Esophagus squamous epithelium (tissue), 4 donors: Measurements from ENCODE around the gene MED15.

ENCODE experiments used
- POLR2A ChIP-seq, 4 donors: fragments of 450-650 bp; IDR thresholded peaks; one replicate each; pipeline ENCODE4 v1.6.1; 2017; ENCODE audit warnings: antibody characterized with exemption in 4 of 4, mild to moderate bottlenecking in 4 of 4, moderate library complexity in 3 of 4
- TF ChIP-seq, protein P1 (sequence below), 6 experiments: fragments of 450-650 bp in 4 of 6; fragments of 200-600 bp in 2 of 6; sonication (generic) in 2 of 6; IDR thresholded peaks; one replicate each; pipeline ENCODE4 v1.5.1; 2016 to 2019; ENCODE audit warnings: antibody characterized with exemption in 6 of 6, mild to moderate bottlenecking in 4 of 6, moderate library complexity in 4 of 6

DNA sequence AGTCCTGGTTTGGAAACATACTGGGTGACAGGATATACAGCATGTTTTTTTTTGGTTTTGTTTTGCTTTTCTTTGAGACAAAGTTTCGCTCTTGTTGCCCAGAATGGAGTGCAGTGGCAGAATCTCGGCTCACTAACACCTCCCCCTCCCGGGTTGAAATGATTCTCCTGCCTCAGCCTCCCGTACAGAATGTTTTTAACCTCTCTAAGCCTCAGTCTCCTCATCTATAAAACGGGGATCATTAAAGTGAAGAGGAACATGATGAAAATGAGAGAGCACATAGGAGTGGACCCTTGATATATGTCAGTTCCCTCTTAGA is 41.7 kb upstream of the MED15 start:
- TF ChIP-seq, protein P1, sequence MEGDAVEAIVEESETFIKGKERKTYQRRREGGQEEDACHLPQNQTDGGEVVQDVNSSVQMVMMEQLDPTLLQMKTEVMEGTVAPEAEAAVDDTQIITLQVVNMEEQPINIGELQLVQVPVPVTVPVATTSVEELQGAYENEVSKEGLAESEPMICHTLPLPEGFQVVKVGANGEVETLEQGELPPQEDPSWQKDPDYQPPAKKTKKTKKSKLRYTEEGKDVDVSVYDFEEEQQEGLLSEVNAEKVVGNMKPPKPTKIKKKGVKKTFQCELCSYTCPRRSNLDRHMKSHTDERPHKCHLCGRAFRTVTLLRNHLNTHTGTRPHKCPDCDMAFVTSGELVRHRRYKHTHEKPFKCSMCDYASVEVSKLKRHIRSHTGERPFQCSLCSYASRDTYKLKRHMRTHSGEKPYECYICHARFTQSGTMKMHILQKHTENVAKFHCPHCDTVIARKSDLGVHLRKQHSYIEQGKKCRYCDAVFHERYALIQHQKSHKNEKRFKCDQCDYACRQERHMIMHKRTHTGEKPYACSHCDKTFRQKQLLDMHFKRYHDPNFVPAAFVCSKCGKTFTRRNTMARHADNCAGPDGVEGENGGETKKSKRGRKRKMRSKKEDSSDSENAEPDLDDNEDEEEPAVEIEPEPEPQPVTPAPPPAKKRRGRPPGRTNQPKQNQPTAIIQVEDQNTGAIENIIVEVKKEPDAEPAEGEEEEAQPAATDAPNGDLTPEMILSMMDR (IDR thresholded peaks at IDR 0.05): no peak
- TF ChIP-seq POLR2A (IDR thresholded peaks at IDR 0.05): no peak
